HEK293T (cell line): ENCODE data around the gene HBA2.
"Not testable (repeated sequence)": the region's sequence is repeated elsewhere in the genome, so short reads cannot be mapped to it uniquely, and the experiment has no call there.

Source experiments
- CTCF ChIA-PET: fragments of 350-600 bp; formaldehyde crosslinking; extraction: SDS; loops from one replicate; lab custom pipeline; 2021; ENCODE audit warnings: antibody characterized with exemption, inconsistent platforms; lab: Yijun Ruan, JAX
- POLR2A ChIA-PET: fragments of 350-600 bp; formaldehyde crosslinking; extraction: SDS; loops from one replicate; lab custom pipeline; 2020; ENCODE audit warnings: antibody characterized with exemption, inconsistent platforms; lab: Yijun Ruan, JAX
- DNase-seq: peaks from one replicate; pipeline ENCODE4 v3.0.0; 2012; ENCODE audit warnings: mixed read lengths; ENCODE audit errors: extremely low spot score
- ARNT ChIP-seq: fragments of 450-650 bp; IDR thresholded peaks from 2 replicates; pipeline ENCODE4 v1.6.1; 2017; ENCODE audit warnings: mild to moderate bottlenecking
- BHLHE40 ChIP-seq: fragments of 450-650 bp; IDR thresholded peaks from 2 replicates; pipeline ENCODE4 v1.6.1; 2016; ENCODE audit warnings: mild to moderate bottlenecking, moderate library complexity, borderline replicate concordance
- CTBP1 ChIP-seq: fragments of 450-650 bp; IDR thresholded peaks from 2 replicates; pipeline ENCODE4 v1.6.1; 2016; ENCODE audit warnings: borderline replicate concordance
- ELF4 ChIP-seq: fragments of 450-650 bp; IDR thresholded peaks from 2 replicates; pipeline ENCODE4 v1.6.1; 2017; ENCODE audit warnings: antibody characterized with exemption
- FOXA1 ChIP-seq: fragments of 450-650 bp; IDR thresholded peaks from 2 replicates; pipeline ENCODE4 v1.6.1; 2016; ENCODE audit warnings: mild to moderate bottlenecking
- FOXK2 ChIP-seq: fragments of 450-650 bp; IDR thresholded peaks from 2 replicates; pipeline ENCODE4 v1.6.1; 2016; ENCODE audit warnings: mild to moderate bottlenecking
- FOXM1 ChIP-seq: fragments of 450-650 bp; IDR thresholded peaks from 2 replicates; pipeline ENCODE4 v1.6.1; 2017; ENCODE audit warnings: mild to moderate bottlenecking, borderline replicate concordance
- HDGF ChIP-seq: fragments of 450-650 bp; IDR thresholded peaks from 2 replicates; pipeline ENCODE4 v1.6.1; 2017; ENCODE audit warnings: antibody characterized with exemption, borderline replicate concordance
- L3MBTL2 ChIP-seq: fragments of 450-650 bp; conservative IDR thresholded peaks from 2 replicates; pipeline ENCODE4 v1.6.1; 2016; ENCODE audit warnings: mild to moderate bottlenecking
- LEF1 ChIP-seq: fragments of 450-650 bp; IDR thresholded peaks from 2 replicates; pipeline ENCODE4 v1.6.1; 2017; ENCODE audit warnings: mild to moderate bottlenecking, borderline replicate concordance
- NFRKB ChIP-seq: fragments of 450-650 bp; IDR thresholded peaks from 2 replicates; pipeline ENCODE4 v1.6.1; 2016; ENCODE audit warnings: mild to moderate bottlenecking, moderate library complexity
- PKNOX1 ChIP-seq: fragments of 450-650 bp; IDR thresholded peaks from 2 replicates; pipeline ENCODE4 v1.6.1; 2016
- SP1 ChIP-seq: fragments of 450-650 bp; IDR thresholded peaks from 2 replicates; pipeline ENCODE4 v1.6.1; 2017
- SUZ12 ChIP-seq: fragments of 450-650 bp; IDR thresholded peaks from 2 replicates; pipeline ENCODE4 v1.6.1; 2016; ENCODE audit warnings: mild to moderate bottlenecking
- TARDBP ChIP-seq: fragments of 450-650 bp; IDR thresholded peaks from 2 replicates; pipeline ENCODE4 v1.6.1; 2016
- ZNF384 ChIP-seq: fragments of 450-650 bp; IDR thresholded peaks from 2 replicates; pipeline ENCODE4 v1.6.1; 2016

The HBA2 gene

GRCh38 chr16:172374-172941 is at the start of gene HBA2:
HBA2 (plus strand) TSS chr16:172876; CDS start chr16:172913, 37 bp downstream.
- DNase-seq, CTCF ChIA-PET, POLR2A ChIA-PET: not testable (repeated sequence)

- POLR2A ChIA-PET, CTCF ChIA-PET, DNase-seq: not testable (repeated sequence)
These were observed 48.9 kb upstream of the HBA2 start for GRCh38 chr16:123558-124350.

GRCh38 chr16:125011-125410 is 47.7 kb upstream of the HBA2 start:
- POLR2A ChIA-PET, result no interaction called here
- DNase-seq, result no peak
- CTCF ChIA-PET, result interaction anchor here (0.6 to 0.7 kb wide), 2 partner anchors 19 to 28 kb away, joined by 3 to 5 read pairs; no protein-coding TSS in a partner anchor
- TF ChIP-seq FOXA1 (no peak), ARNT (no peak), CTBP1 (no peak), FOXK2 (no peak), PKNOX1 (no peak), NFRKB (no peak), ZNF384 (no peak), FOXM1 (no peak), SP1 (no peak), BHLHE40 (no peak), TARDBP (no peak), LEF1 (no peak)

- POLR2A ChIA-PET, result no interaction called here
- CTCF ChIA-PET, result interaction anchor here (0.5 kb wide), 1 partner anchor 119 kb away, joined by 4 read pairs; no protein-coding TSS in a partner anchor
- TF ChIP-seq ZNF384 (no peak), PKNOX1 (no peak), L3MBTL2 (no peak), LEF1 (no peak), FOXA1 (no peak)
- no peak for DNase-seq
These were observed 43.6 kb upstream of the HBA2 start for GRCh38 chr16:129075-129474.

- no peak for DNase-seq
- TF ChIP-seq CTBP1 (no peak), FOXK2 (no peak), BHLHE40 (no peak), SUZ12 (no peak), PKNOX1 (no peak), TARDBP (no peak), FOXA1 (no peak), ARNT (no peak), LEF1 (no peak)
- POLR2A ChIA-PET, result interaction anchor here (1.3 kb wide), 1 partner anchor 77 kb away, joined by 3 read pairs; the partner anchor contains the start of genes POLR3K and SNRNP25
- CTCF ChIA-PET, result no interaction called here
These were observed 42.0 kb upstream of the HBA2 start for GRCh38 chr16:130533-131173.

GRCh38 chr16:132120-132519 is 40.6 kb upstream of the HBA2 start:
- POLR2A ChIA-PET, result interaction anchor here (1.3 kb wide), 1 partner anchor 79 kb away, joined by 3 read pairs; the partner anchor contains the start of genes POLR3K and SNRNP25

GRCh38 chr16:133716-134115 is 39.0 kb upstream of the HBA2 start:
- ChIA-PET CTCF (interaction anchor here (2.1 kb wide), 1 partner anchor 16 kb away, joined by 10 read pairs; no protein-coding TSS in a partner anchor), POLR2A (no interaction called here)
- no peak for DNase-seq
- no peak for TF ChIP-seq CTBP1
- no peak for TF ChIP-seq FOXA1
- no peak for TF ChIP-seq ZNF384
- no peak for TF ChIP-seq SUZ12
- no peak for TF ChIP-seq LEF1
- no peak for TF ChIP-seq L3MBTL2
- no peak for TF ChIP-seq SP1
- TF ChIP-seq ELF4, result no peak
- no peak for TF ChIP-seq TARDBP
- TF ChIP-seq FOXM1, result no peak
- no peak for TF ChIP-seq BHLHE40
- TF ChIP-seq ARNT, result no peak
- no peak for TF ChIP-seq PKNOX1

More at GRCh38 chr16:132120-132519, 40.6 kb upstream of the HBA2 start:
- TF ChIP-seq SUZ12 (no peak), SP1 (no peak), FOXM1 (no peak), L3MBTL2 (no peak), FOXK2 (no peak), HDGF (no peak), LEF1 (no peak), NFRKB (no peak)
- DNase-seq, result no peak
- CTCF ChIA-PET, result no interaction called here
